Body of pancreas (tissue), 4 donors: ENCODE results near the gene CCL18.

Experiments
- CTCF ChIP-seq, 7 experiments: fragments of 450-650 bp in 4 of 7; fragments of 200-600 bp in 3 of 7; sonication (generic) in 3 of 7; IDR thresholded peaks; one replicate each; pipeline ENCODE4 v1.5.1; 2016 to 2019; ENCODE audit warnings: antibody characterized with exemption in 7 of 7
- POLR2A ChIP-seq, 3 donors: fragments of 450-650 bp; IDR thresholded peaks; one replicate each; pipeline ENCODE4 v1.6.1; 2016; ENCODE audit warnings: antibody characterized with exemption in 3 of 3, mild to moderate bottlenecking in 2 of 3

DNA sequence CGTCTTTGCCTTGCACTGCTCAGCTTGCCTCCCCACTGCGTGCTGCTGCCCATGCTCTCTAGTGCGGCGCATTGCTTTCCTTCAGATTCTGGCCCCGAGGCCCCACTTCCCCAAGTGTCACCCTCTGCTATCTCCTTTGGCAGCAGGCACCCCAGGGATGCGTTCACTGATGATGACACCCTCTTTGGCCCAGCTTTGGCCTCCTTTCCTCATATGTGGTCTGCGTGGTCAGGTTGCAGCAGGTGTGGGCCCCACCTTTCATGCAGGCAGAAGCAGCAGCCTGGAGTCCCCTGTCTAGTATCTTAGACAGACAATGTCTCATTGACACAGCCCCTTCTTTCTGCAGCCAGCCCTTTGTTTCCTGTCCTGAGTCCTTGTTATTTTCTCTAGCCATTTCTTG lies 30.7 kb downstream of the CCL18 start:
- TF ChIP-seq CTCF (IDR thresholded peaks at IDR 0.05) (no peak), POLR2A (IDR thresholded peaks at IDR 0.05) (no peak)
